ENCODE results near the gene C12orf75.

The C12orf75 gene

GRCh38 chr12:105378911-105379310 lies 48.4 kb downstream of the C12orf75 start:
- no peaks in the 10 kb centered on the region for H3K9me3 ChIP-seq (ENCODE audit: control insufficient read depth, insufficient read depth, low read depth, low read length)
- ChIA-PET POLR2A (no interaction called here), CTCF (interaction anchor here (0.7 to 1.1 kb wide), 3 partner anchors 9 to 187 kb away, joined by 3 to 4 read pairs (median 3); no protein-coding TSS in a partner anchor)
- no peak overlapping the region for H3K4me3 ChIP-seq (ENCODE audit: low read depth, low read length)
- no peaks in the 10 kb centered on the region for H3K4me1 ChIP-seq (ENCODE audit: control insufficient read depth, insufficient read depth, low read length)
- TF ChIP-seq ZNF248 (tag by site-specific recombination; IDR thresholded peaks at IDR 0.05) (no peak), RBAK (tag by site-specific recombination; IDR thresholded peaks at IDR 0.05) (no peak), ZBTB20 (tag by site-specific recombination; IDR thresholded peaks at IDR 0.05) (no peak), ZBTB17 (tag by site-specific recombination; IDR thresholded peaks at IDR 0.05) (no peak), ZNF530 (tag by site-specific recombination; IDR thresholded peaks at IDR 0.05; ENCODE audit: low read depth) (no peak), ZNF2 (tag by site-specific recombination; IDR thresholded peaks at IDR 0.05) (no peak), ZNF560 (tag by site-specific recombination; IDR thresholded peaks at IDR 0.05; ENCODE audit: borderline replicate concordance) (no peak), ZNF292 (tag by site-specific recombination; IDR thresholded peaks at IDR 0.05; ENCODE audit: borderline replicate concordance, low read depth) (no peak), ZNF223 (tag by site-specific recombination; IDR thresholded peaks at IDR 0.05) (no peak), ZNF366 (tag by site-specific recombination; conservative IDR thresholded peaks at IDR 0.05) (no peak), ZNF214 (tag by site-specific recombination; IDR thresholded peaks at IDR 0.05; ENCODE audit: borderline replicate concordance) (no peak), ZNF645 (tag by site-specific recombination; IDR thresholded peaks at IDR 0.05) (no peak), ZIC2 (tag by site-specific recombination; IDR thresholded peaks at IDR 0.05) (no peak), ZNF626 (tag by site-specific recombination; IDR thresholded peaks at IDR 0.05) (no peak), KLF16 (tag by site-specific recombination; IDR thresholded peaks at IDR 0.05) (no peak), ZFP3 (tag by site-specific recombination; IDR thresholded peaks at IDR 0.05; ENCODE audit: low read depth) (no peak), ZNF155 (tag by site-specific recombination; IDR thresholded peaks at IDR 0.05) (no peak), ZNF423 (tag by site-specific recombination; IDR thresholded peaks at IDR 0.05) (no peak), ZNF621 (tag by site-specific recombination; IDR thresholded peaks at IDR 0.05) (no peak)
- TF ChIP-seq, protein P1, sequence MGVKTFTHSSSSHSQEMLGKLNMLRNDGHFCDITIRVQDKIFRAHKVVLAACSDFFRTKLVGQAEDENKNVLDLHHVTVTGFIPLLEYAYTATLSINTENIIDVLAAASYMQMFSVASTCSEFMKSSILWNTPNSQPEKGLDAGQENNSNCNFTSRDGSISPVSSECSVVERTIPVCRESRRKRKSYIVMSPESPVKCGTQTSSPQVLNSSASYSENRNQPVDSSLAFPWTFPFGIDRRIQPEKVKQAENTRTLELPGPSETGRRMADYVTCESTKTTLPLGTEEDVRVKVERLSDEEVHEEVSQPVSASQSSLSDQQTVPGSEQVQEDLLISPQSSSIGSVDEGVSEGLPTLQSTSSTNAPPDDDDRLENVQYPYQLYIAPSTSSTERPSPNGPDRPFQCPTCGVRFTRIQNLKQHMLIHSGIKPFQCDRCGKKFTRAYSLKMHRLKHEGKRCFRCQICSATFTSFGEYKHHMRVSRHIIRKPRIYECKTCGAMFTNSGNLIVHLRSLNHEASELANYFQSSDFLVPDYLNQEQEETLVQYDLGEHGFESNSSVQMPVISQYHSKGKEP (tag by site-specific recombination; IDR thresholded peaks at IDR 0.05): no peak
- no peaks in the 10 kb centered on the region for H3K36me3 ChIP-seq (ENCODE audit: control insufficient read depth in 2 of 2, insufficient read depth in 1 of 2, low read length in 2 of 2)
- H3K27ac ChIP-seq (ENCODE audit: extremely low read depth, low read depth, low read length): no peak overlapping the region

DNA sequence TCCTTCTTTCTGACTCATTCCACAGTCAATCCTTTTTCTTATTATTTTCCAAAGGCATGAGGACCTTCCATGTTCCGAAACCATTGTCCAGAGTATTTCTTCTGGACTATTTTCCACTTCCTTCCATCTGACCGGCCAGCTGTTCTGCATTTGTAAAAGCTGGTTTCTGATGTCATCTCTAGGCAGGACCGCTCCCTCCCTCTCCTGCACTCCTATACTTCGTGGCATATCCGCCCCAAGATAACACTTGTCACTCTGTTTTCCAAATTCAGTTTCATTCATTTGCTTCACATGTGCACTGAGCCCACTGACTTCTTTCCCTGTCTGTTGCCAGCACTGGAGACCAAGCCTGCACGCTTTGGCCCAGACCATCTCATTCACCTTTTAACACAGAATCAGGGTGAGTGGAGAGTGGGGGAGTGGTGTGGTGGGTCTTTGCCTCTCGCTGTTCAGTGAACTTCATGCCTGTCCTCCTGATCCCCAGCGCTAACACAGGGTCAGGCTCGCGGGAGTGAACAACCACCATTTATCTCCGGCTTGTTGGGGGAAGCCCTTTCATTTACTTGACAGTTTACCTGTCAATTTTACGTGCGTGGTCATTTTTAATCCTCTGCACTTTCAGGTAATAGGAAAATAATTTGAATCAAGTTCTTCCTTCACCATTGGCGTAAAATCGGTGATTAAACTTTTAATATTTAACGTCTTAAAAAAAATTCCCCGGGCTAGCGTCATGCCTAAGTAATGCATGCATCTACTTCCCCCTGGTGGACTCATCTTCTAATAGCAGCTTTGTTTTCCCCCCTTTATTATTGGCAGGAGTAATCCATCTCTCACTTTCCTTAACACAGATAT lies 52.5 kb downstream of the C12orf75 start:
- ChIA-PET POLR2A (interaction anchor here (1.0 to 1.1 kb wide), 2 partner anchors 51 to 147 kb away, joined by 3 to 8 read pairs; partner anchors contain the start of gene APPL2), CTCF (interaction anchor here (0.6 to 1.8 kb wide), 12 partner anchors 9 to 1298 kb away, joined by 3 to 8 read pairs (median 4); no protein-coding TSS in a partner anchor)
- H3K27ac ChIP-seq (ENCODE audit: extremely low read depth, low read depth, low read length): no peak overlapping the region
- TF ChIP-seq ZNF660 (tag by site-specific recombination; IDR thresholded peaks at IDR 0.05) (peak; percentile 63; the same call in 1 of the 2 replicates), SP7 (tag by site-specific recombination; IDR thresholded peaks at IDR 0.05) (peak; percentile 32; the same call in 1 of the 2 replicates), ZNF138 (tag by site-specific recombination; IDR thresholded peaks at IDR 0.05; ENCODE audit: borderline replicate concordance) (no peak), CTCF (tag by site-specific recombination; IDR thresholded peaks at IDR 0.05) (0 out of 2 replicates have a peak, but pooled peaks have one; percentile 33), ZNF555 (tag by site-specific recombination; conservative IDR thresholded peaks at IDR 0.05) (no peak), ZNF335 (tag by site-specific recombination; conservative IDR thresholded peaks at IDR 0.05) (peak; percentile 38; the same call in 1 of the 2 replicates), ZNF600 (tag by site-specific recombination; IDR thresholded peaks at IDR 0.05) (0 out of 2 replicates have a peak, but pooled peaks have one; percentile 36), ZSCAN30 (tag by site-specific recombination; IDR thresholded peaks at IDR 0.05) (0 out of 2 replicates have a peak, but pooled peaks have one; percentile 27), ZEB2 (tag by site-specific recombination; IDR thresholded peaks at IDR 0.05) (0 out of 2 replicates have a peak, but pooled peaks have one; percentile 23)
- TF ChIP-seq, protein P2, sequence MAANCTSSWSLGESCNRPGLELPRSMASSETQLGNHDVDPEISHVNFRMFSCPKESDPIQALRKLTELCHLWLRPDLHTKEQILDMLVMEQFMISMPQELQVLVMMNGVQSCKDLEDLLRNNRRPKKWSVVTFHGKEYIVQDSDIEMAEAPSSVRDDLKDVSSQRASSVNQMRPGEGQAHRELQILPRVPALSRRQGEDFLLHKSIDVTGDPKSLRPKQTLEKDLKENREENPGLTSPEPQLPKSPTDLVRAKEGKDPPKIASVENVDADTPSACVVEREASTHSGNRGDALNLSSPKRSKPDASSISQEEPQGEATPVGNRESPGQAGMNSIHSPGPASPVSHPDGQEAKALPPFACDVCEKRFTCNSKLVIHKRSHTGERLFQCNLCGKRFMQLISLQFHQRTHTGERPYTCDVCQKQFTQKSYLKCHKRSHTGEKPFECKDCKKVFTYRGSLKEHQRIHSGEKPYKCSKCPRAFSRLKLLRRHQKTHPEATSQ (tag by site-specific recombination; IDR thresholded peaks at IDR 0.05): no peak

More for the DNA sequence above, 52.5 kb downstream of the C12orf75 start:
- H3K36me3 ChIP-seq (ENCODE audit: control insufficient read depth in 2 of 2, insufficient read depth in 1 of 2, low read length in 2 of 2): no peaks in the 10 kb centered on the region
- no peaks in the 10 kb centered on the region for H3K4me1 ChIP-seq (ENCODE audit: control insufficient read depth, insufficient read depth, low read length)
- H3K4me3 ChIP-seq (ENCODE audit: low read depth, low read length): no peak overlapping the region
- no peaks in the 10 kb centered on the region for H3K9me3 ChIP-seq (ENCODE audit: control insufficient read depth, insufficient read depth, low read depth, low read length)
